Measurements from ENCODE around the gene ETS1. TPM values are rescaled to one million over a fixed set of nuclear protein-coding genes. Genes with fewer than 3 reads are reported as not detected.

ETS1 gene
- total RNA-seq, 2 donors from 2014 or later: 33.6 to 116 TPM

GRCh38 chr11:128552783-128553661 is 34.3 kb downstream of the ETS1 start:
- H3K27me3 ChIP-seq (replicated peaks; ENCODE audit: insufficient read depth): no peaks in the 10 kb centered on the region
- TF ChIP-seq CTCF (IDR thresholded peaks at IDR 0.05): no peak
- DNase-seq (ENCODE audit: low spot score) (no peak), ATAC-seq (ENCODE audit: insufficient number of reproducible peaks, low FRiP score, low read depth) (no peak)
- peaks cover 4 to 18% of the 10 kb centered on the region in 2 donors for H3K4me1 ChIP-seq (ENCODE audit: control insufficient read depth in 1 of 2, low read depth in 2 of 2)
- H3K4me3 ChIP-seq: no peak overlapping the region
- H3K27ac ChIP-seq: no peak overlapping the region
- H3K9me3 ChIP-seq: no peaks in the 10 kb centered on the region
- no peaks in the 10 kb centered on the region for H3K36me3 ChIP-seq

- ATAC-seq (ENCODE audit: insufficient number of reproducible peaks, low FRiP score, low read depth) (no peak), DNase-seq (ENCODE audit: low spot score) (no peak)
- Histone ChIP-seq H3K27me3 (replicated peaks; ENCODE audit: insufficient read depth) (no peaks in the 10 kb centered on the region), H3K4me3 (no peak overlapping the region), H3K27ac (no peak overlapping the region), H3K36me3 (no peaks in the 10 kb centered on the region), H3K9me3 (no peaks in the 10 kb centered on the region), H3K4me1 (ENCODE audit: control insufficient read depth in 1 of 2, low read depth in 2 of 2) (peaks cover 4 to 20% of the 10 kb centered on the region in 2 donors)
- TF ChIP-seq CTCF (IDR thresholded peaks at IDR 0.05): no peak
Measured at GRCh38 chr11:128551611-128552335, 35.6 kb downstream of the ETS1 start.

GRCh38 chr11:128551058-128551457 is 36.3 kb downstream of the ETS1 start:
- H3K27me3 ChIP-seq (replicated peaks; ENCODE audit: insufficient read depth): no peaks in the 10 kb centered on the region
- no peak overlapping the region for H3K4me3 ChIP-seq
- H3K36me3 ChIP-seq: no peaks in the 10 kb centered on the region
- H3K27ac ChIP-seq: no peak overlapping the region
- no peaks in the 10 kb centered on the region for H3K9me3 ChIP-seq
- no peak for TF ChIP-seq CTCF (IDR thresholded peaks at IDR 0.05)
- peaks cover 4 to 20% of the 10 kb centered on the region in 2 donors for H3K4me1 ChIP-seq (ENCODE audit: control insufficient read depth in 1 of 2, low read depth in 2 of 2)
- ATAC-seq (ENCODE audit: insufficient number of reproducible peaks, low FRiP score, low read depth): no peak
- DNase-seq (ENCODE audit: low spot score): no peak

- DNase-seq (ENCODE audit: low spot score): no peak
- Histone ChIP-seq H3K4me3 (no peak overlapping the region), H3K9me3 (no peaks in the 10 kb centered on the region), H3K36me3 (no peaks in the 10 kb centered on the region), H3K27me3 (replicated peaks; ENCODE audit: insufficient read depth) (no peaks in the 10 kb centered on the region), H3K4me1 (ENCODE audit: control insufficient read depth in 1 of 2, low read depth in 2 of 2) (peaks cover 4 to 20% of the 10 kb centered on the region in 2 donors), H3K27ac (no peak overlapping the region)
- ATAC-seq (ENCODE audit: insufficient number of reproducible peaks, low FRiP score, low read depth): no peak
- no peak for TF ChIP-seq CTCF (IDR thresholded peaks at IDR 0.05)
Measured at GRCh38 chr11:128550261-128550821, 37.0 kb downstream of the ETS1 start.
